ENCODE data around the gene DAO.

Gene DAO

GRCh38 chr12:108948367-108948766 is 68.5 kb downstream of the DAO start:
- Mint-ChIP-seq H3K27ac (no peak overlapping the region), H3K4me1 (ENCODE audit: low read depth) (peaks cover 3% of the 10 kb centered on the region), H3K9me3 (ENCODE audit: low read depth) (peaks cover 5% of the 10 kb centered on the region), H3K36me3 (no peaks in the 10 kb centered on the region), H3K4me3 (no peak overlapping the region), H3K27me3 (peaks cover 18% of the 10 kb centered on the region)

GRCh38 chr12:108949976-108950375 is 70.1 kb downstream of the DAO start:
- Mint-ChIP-seq H3K4me1 (ENCODE audit: low read depth) (peaks cover 3% of the 10 kb centered on the region), H3K36me3 (no peaks in the 10 kb centered on the region), H3K27ac (no peak overlapping the region), H3K27me3 (peaks cover 18% of the 10 kb centered on the region), H3K9me3 (ENCODE audit: low read depth) (peaks cover 5% of the 10 kb centered on the region), H3K4me3 (no peak overlapping the region)
